HEK293T (cell line): ENCODE measurements around the gene LTO1.

ENCODE experiments used
- ARNT ChIP-seq: fragments of 450-650 bp; IDR thresholded peaks from 2 replicates; pipeline ENCODE4 v1.6.1; 2017; ENCODE audit warnings: mild to moderate bottlenecking
- BHLHE40 ChIP-seq: fragments of 450-650 bp; IDR thresholded peaks from 2 replicates; pipeline ENCODE4 v1.6.1; 2016; ENCODE audit warnings: mild to moderate bottlenecking, moderate library complexity, borderline replicate concordance
- ELF4 ChIP-seq: fragments of 450-650 bp; IDR thresholded peaks from 2 replicates; pipeline ENCODE4 v1.6.1; 2017; ENCODE audit warnings: antibody characterized with exemption
- FOXA1 ChIP-seq: fragments of 450-650 bp; IDR thresholded peaks from 2 replicates; pipeline ENCODE4 v1.6.1; 2016; ENCODE audit warnings: mild to moderate bottlenecking
- FOXK2 ChIP-seq: fragments of 450-650 bp; IDR thresholded peaks from 2 replicates; pipeline ENCODE4 v1.6.1; 2016; ENCODE audit warnings: mild to moderate bottlenecking
- FOXM1 ChIP-seq: fragments of 450-650 bp; IDR thresholded peaks from 2 replicates; pipeline ENCODE4 v1.6.1; 2017; ENCODE audit warnings: mild to moderate bottlenecking, borderline replicate concordance
- HDGF ChIP-seq: fragments of 450-650 bp; IDR thresholded peaks from 2 replicates; pipeline ENCODE4 v1.6.1; 2017; ENCODE audit warnings: antibody characterized with exemption, borderline replicate concordance
- L3MBTL2 ChIP-seq: fragments of 450-650 bp; conservative IDR thresholded peaks from 2 replicates; pipeline ENCODE4 v1.6.1; 2016; ENCODE audit warnings: mild to moderate bottlenecking
- NFRKB ChIP-seq: fragments of 450-650 bp; IDR thresholded peaks from 2 replicates; pipeline ENCODE4 v1.6.1; 2016; ENCODE audit warnings: mild to moderate bottlenecking, moderate library complexity
- SP1 ChIP-seq: fragments of 450-650 bp; IDR thresholded peaks from 2 replicates; pipeline ENCODE4 v1.6.1; 2017
- SUZ12 ChIP-seq: fragments of 450-650 bp; IDR thresholded peaks from 2 replicates; pipeline ENCODE4 v1.6.1; 2016; ENCODE audit warnings: mild to moderate bottlenecking
- TARDBP ChIP-seq: fragments of 450-650 bp; IDR thresholded peaks from 2 replicates; pipeline ENCODE4 v1.6.1; 2016

GRCh38 chr11:69652999-69653398 lies 22.2 kb downstream of the LTO1 start:
- TF ChIP-seq FOXM1 (no peak), L3MBTL2 (no peak), SUZ12 (no peak), FOXK2 (no peak), HDGF (no peak), ARNT (no peak), FOXA1 (no peak), BHLHE40 (no peak), ELF4 (no peak), NFRKB (no peak), SP1 (no peak), TARDBP (no peak)
